Measurements from ENCODE around the gene KLHL29. TPM values are rescaled to one million over a fixed set of nuclear protein-coding genes. Genes with fewer than 3 reads are reported as not detected.

Gene KLHL29
- total and polyA plus RNA-seq, 10 donors, result 1.5 to 30.5 (median 9.4) TPM

DNA sequence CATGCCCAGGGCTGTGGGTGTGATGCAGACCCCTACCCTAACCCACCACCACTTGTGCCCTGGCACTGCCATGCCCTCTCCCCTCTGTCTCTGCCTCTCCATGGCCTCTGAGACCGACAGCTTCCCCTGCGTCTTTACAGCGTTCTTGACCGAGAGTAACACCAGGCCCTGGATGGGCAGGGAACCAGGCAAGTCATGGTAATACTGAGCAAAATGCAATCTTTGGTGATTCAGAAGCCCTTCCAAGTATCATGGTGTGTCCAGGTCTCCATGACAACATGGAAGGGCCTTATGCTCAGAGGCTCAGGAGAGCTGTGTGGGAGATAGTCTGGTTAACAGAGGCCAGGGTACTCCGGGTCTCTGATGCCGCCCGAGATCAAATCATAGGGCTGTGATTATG, 176.1 kb downstream of the KLHL29 start:
- H3K27me3 ChIP-seq (replicated peaks in 1 of 7), result no peaks in the 10 kb centered on the region
- no peaks in the 10 kb centered on the region for H3K9me3 ChIP-seq
- H3K36me3 ChIP-seq, result peaks cover 0 to 10% (median 0%) of the 10 kb centered on the region in 6 donors
- TF ChIP-seq POLR2AphosphoS5 (IDR thresholded peaks at IDR 0.05) (no peak), POLR2A (IDR thresholded peaks at IDR 0.05) (no peak)
- TF ChIP-seq, protein P1, sequence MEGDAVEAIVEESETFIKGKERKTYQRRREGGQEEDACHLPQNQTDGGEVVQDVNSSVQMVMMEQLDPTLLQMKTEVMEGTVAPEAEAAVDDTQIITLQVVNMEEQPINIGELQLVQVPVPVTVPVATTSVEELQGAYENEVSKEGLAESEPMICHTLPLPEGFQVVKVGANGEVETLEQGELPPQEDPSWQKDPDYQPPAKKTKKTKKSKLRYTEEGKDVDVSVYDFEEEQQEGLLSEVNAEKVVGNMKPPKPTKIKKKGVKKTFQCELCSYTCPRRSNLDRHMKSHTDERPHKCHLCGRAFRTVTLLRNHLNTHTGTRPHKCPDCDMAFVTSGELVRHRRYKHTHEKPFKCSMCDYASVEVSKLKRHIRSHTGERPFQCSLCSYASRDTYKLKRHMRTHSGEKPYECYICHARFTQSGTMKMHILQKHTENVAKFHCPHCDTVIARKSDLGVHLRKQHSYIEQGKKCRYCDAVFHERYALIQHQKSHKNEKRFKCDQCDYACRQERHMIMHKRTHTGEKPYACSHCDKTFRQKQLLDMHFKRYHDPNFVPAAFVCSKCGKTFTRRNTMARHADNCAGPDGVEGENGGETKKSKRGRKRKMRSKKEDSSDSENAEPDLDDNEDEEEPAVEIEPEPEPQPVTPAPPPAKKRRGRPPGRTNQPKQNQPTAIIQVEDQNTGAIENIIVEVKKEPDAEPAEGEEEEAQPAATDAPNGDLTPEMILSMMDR (IDR thresholded peaks at IDR 0.05 in 8 of 11, conservative IDR thresholded peaks at IDR 0.05 in 3 of 11), result no peak
- H3K4me3 ChIP-seq, result no peak overlapping the region
- 90 to 99% (median 94%) methylated on average over 7 of the region's 7 CpGs for WGBS, 5 donors
- H3K27ac ChIP-seq, result no peak overlapping the region
- H3K4me1 ChIP-seq, result peaks cover 0 to 21% (median 5%) of the 10 kb centered on the region in 6 donors
- intact Hi-C loops (cut with DNase I; ENCODE audit: low total_unique reads), result no loop called here
- no peak for DNase-seq

DNA sequence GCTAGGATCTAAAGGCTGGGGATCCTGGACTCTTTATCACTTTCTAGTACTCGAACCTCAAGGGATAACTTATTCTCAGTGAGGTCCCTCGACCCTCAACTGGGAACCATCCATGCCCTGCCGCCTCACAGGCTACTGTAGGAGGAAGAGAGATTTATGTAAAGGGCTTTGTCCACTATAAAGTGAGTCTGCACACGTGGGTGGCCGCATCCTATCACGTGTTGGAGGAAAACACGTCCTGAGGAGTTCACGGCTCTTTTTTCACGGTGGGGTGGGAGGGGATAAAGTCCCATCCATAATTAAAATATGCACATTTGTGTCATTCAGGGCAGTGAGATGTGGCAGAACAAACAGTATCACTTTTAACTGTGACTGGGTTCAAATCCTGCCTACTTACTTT, 176.6 kb downstream of the KLHL29 start:
- Histone ChIP-seq H3K9me3 (no peaks in the 10 kb centered on the region), H3K36me3 (peaks cover 0 to 10% (median 0%) of the 10 kb centered on the region in 6 donors), H3K27me3 (replicated peaks in 1 of 7) (no peaks in the 10 kb centered on the region), H3K27ac (no peak overlapping the region), H3K4me3 (no peak overlapping the region), H3K4me1 (peaks cover 0 to 21% (median 5%) of the 10 kb centered on the region in 6 donors)
- intact Hi-C loops (cut with DNase I; ENCODE audit: low total_unique reads), result no loop called here
- WGBS, 5 donors, result 79 to 89% (median 82%) methylated on average over 9 of the region's 9 CpGs
- no peak for DNase-seq
- TF ChIP-seq POLR2A (IDR thresholded peaks at IDR 0.05), result no peak
- TF ChIP-seq POLR2AphosphoS5 (IDR thresholded peaks at IDR 0.05), result no peak
- TF ChIP-seq, protein P1 (IDR thresholded peaks at IDR 0.05 in 8 of 11, conservative IDR thresholded peaks at IDR 0.05 in 3 of 11), result no peak

DNA sequence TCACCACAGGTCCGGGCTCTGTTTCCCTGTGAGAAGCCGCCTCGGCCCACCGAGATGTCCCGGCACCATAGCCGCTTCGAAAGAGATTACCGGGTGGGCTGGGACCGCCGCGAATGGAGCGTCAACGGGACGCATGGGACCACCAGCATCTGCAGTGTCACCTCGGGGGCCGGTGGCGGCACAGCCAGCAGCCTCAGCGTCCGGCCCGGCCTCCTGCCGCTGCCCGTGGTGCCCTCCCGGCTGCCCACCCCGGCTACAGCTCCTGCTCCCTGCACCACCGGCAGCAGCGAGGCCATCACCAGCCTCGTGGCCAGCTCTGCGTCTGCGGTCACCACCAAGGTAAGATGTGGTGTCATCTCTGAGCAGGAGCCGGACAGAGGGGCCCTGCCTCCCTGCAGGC, 177.2 kb downstream of the KLHL29 start:
- Histone ChIP-seq H3K27ac (no peak overlapping the region), H3K4me1 (peaks cover 0 to 21% (median 5%) of the 10 kb centered on the region in 6 donors), H3K4me3 (no peak overlapping the region), H3K9me3 (no peaks in the 10 kb centered on the region), H3K36me3 (peaks cover 0 to 10% (median 0%) of the 10 kb centered on the region in 6 donors), H3K27me3 (replicated peaks in 1 of 7) (no peaks in the 10 kb centered on the region)
- intact Hi-C loops (cut with DNase I; ENCODE audit: low total_unique reads), result no loop called here
- WGBS, 5 donors, result 92 to 96% (median 95%) methylated on average over 23 to 30 of the region's 30 CpGs
- no peak for DNase-seq
- TF ChIP-seq POLR2AphosphoS5 (IDR thresholded peaks at IDR 0.05), result no peak
- no peak for TF ChIP-seq POLR2A (IDR thresholded peaks at IDR 0.05)
- TF ChIP-seq, protein P1 (IDR thresholded peaks at IDR 0.05 in 8 of 11, conservative IDR thresholded peaks at IDR 0.05 in 3 of 11), result no peak

DNA sequence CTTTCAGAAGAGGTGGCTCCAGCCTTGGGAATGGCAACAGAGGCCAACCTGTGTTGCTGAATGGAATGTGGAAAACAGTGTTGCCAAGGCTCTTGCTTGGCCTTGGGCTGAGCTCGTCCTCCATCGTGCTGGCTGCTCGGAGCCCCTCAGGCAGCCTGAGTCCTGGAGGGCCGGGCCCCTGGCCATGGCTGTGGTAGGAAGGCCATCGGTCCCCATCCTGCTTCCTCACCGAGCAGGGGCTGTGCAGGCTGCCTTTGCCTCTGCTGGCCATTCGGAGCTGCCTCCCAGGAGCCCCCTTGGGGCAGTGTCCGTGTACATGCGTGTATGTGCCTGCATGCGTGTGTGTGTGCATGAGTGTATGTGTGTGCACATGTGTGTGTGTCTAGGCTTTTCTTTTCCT, 178.2 kb downstream of the KLHL29 start:
- Histone ChIP-seq H3K36me3 (peaks cover 0 to 10% (median 0%) of the 10 kb centered on the region in 6 donors), H3K9me3 (no peaks in the 10 kb centered on the region), H3K27me3 (replicated peaks in 1 of 7) (no peaks in the 10 kb centered on the region), H3K27ac (peak overlapping the region in 4 of 8 donors; percentile 19 to 69 (median 46)), H3K4me3 (no peak overlapping the region), H3K4me1 (peaks cover 0 to 21% (median 5%) of the 10 kb centered on the region in 6 donors)
- WGBS, 5 donors, result 67 to 90% (median 81%) methylated on average over 3 to 10 of the region's 10 CpGs
- TF ChIP-seq POLR2A (IDR thresholded peaks at IDR 0.05) (no peak), POLR2AphosphoS5 (IDR thresholded peaks at IDR 0.05) (no peak)
- TF ChIP-seq, protein P1 (IDR thresholded peaks at IDR 0.05 in 8 of 11, conservative IDR thresholded peaks at IDR 0.05 in 3 of 11), result no peak
- intact Hi-C loops (cut with DNase I; ENCODE audit: low total_unique reads), result no loop called here
- no peak for DNase-seq
